ENCODE results near the gene F3. TPM values are rescaled to one million over a fixed set of nuclear protein-coding genes. Genes with fewer than 3 reads are reported as not detected.

The F3 gene
- total and polyA plus RNA-seq, 4 donors: 1.0 to 2.7 (median 1.4) TPM

- H3K4me1 ChIP-seq (ENCODE audit: control insufficient read depth in 4 of 4, insufficient read depth in 4 of 4, low read length in 3 of 4): peaks cover 2 to 15% (median 6%) of the 10 kb centered on the region in 4 donors
- no peaks in the 10 kb centered on the region for H3K9me3 ChIP-seq (ENCODE audit: control insufficient read depth in 4 of 4, low read length in 3 of 4)
- no peak overlapping the region for H3K4me3 ChIP-seq (ENCODE audit: low read depth in 1 of 3, low read length in 3 of 3)
- no peak overlapping the region for H3K9ac ChIP-seq (ENCODE audit: low read depth in 1 of 2, low read length in 2 of 2)
- no peaks in the 10 kb centered on the region for H3K36me3 ChIP-seq (ENCODE audit: control insufficient read depth in 4 of 4, insufficient read depth in 3 of 4, low read depth in 1 of 4, low read length in 3 of 4)
- TF ChIP-seq NR2F2 (IDR thresholded peaks at IDR 0.05) (no peak), REST (IDR thresholded peaks at IDR 0.05) (no peak), EGR1 (IDR thresholded peaks at IDR 0.05; ENCODE audit: low read depth in 2 of 2) (no peak), CTCF (IDR thresholded peaks at IDR 0.05; ENCODE audit: low read depth, low read length, missing input control) (no peak), RAD21 (IDR thresholded peaks at IDR 0.05) (no peak), HNF4A (conservative IDR thresholded peaks at IDR 0.05) (no peak), RXRA (IDR thresholded peaks at IDR 0.05) (no peak), JUND (IDR thresholded peaks at IDR 0.05) (no peak), ATF3 (IDR thresholded peaks at IDR 0.05) (no peak), HNF4G (IDR thresholded peaks at IDR 0.05) (no peak), FOXA2 (IDR thresholded peaks at IDR 0.05) (no peak), GABPA (IDR thresholded peaks at IDR 0.05 in 1 of 2, conservative IDR thresholded peaks at IDR 0.05 in 1 of 2) (no peak), TAF1 (conservative IDR thresholded peaks at IDR 0.05) (no peak), MAX (IDR thresholded peaks at IDR 0.05) (no peak), ZBTB33 (IDR thresholded peaks at IDR 0.05) (no peak), FOXA1 (IDR thresholded peaks at IDR 0.05) (no peak), SP1 (IDR thresholded peaks at IDR 0.05) (no peak), YY1 (IDR thresholded peaks at IDR 0.05) (no peak)
- H3K27ac ChIP-seq (ENCODE audit: low read depth in 1 of 2, low read length in 2 of 2): no peak overlapping the region
- WGBS: 75% methylated on average over 4 of the region's 4 CpGs
- H3K27me3 ChIP-seq (ENCODE audit: control insufficient read depth in 4 of 4, insufficient read depth in 4 of 4, low read length in 3 of 4): no peaks in the 10 kb centered on the region
- DNase-seq (ENCODE audit: low spot score): no peak
Observed at GRCh38 chr1:94543893-94544635, 2.5 kb upstream of the F3 start.

Measured in liver (tissue), 9 donors.